T1000 (cell line): ENCODE results near the gene FRMD8.

Source experiments
- DNase-seq: peaks from one replicate; lab custom pipeline; 2025; ENCODE audit warnings: mixed read lengths; lab: John Stamatoyannopoulos, UW

FRMD8 gene

DNA sequence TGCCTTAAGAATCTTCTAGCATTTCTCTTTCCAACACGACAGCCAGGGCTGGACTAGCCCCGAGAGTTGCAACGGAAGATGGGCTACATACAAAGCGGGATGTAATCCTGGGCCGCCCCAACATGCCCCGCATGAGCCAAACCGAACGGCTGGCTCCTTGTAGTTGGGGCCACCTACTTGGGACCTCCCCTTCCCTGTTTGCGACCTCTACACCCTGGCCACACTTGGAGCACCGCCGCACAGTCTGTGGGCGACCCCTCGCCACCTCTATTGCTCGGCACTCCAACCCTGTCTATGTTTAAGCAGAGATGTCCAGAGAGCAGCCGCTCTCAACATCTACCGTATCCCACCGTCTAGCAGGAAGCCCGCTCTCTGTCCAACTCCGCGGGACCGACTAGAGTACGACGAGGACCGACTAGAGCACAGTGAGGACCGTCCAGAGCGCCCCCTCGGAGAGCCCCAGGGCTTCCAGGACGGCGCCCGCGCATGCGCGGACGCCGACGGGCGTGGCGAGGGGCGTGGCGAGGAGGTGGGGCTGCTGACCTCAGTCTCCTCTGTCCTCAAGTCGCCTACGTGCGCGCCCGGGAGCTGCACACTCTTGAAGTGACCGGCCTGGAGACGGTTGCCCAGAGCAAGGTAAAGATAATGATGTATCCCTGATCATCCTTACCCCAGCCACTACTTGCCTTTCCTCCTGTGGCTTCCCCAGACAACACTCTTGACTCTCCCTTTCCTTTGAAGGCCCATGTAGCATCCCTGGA, 68.4 kb downstream of the FRMD8 start:
- DNase-seq, result peak; percentile 83

DNA sequence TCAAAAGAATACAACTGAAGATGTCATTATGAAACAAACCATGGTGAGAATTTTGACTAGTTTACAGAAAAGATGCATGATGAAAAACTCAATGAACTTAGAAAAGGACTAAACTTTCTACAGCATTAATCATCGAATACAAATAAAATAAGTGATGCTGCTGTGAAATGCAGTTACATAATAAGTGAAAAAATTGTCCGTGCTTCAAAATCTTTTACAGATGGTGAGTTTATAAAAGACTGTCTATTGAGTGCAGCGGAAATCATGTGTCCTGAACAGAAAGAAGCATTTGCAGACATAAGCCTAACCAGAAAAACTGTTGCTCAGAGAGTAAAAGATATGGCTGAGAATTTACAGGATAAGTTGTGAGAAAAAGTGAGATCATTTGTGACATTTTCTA, 70.0 kb downstream of the FRMD8 start:
- no peak for DNase-seq

DNA sequence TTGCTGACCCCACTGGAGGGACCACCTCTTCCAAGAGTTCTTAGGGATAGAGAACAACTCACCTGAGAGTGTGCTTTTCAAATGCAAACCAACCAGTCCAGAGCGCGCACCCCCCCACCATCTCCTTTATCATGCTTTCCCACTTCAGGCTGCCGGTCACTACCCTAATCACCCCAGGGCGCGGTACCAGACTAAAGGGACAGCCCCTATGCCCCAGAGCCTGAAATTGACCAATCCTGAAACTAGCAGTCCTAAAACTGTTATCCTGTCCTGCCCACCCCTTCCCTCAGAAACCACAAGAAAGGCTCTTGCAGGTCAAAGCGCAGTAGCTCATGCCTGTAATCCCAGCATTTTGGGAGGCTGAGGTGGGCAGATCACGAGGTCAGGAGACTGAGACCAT, 73.1 kb downstream of the FRMD8 start:
- DNase-seq, result no peak
